ENCODE measurements around the gene KIAA1958. TPM values are rescaled to one million over a fixed set of nuclear protein-coding genes. Genes with fewer than 3 reads are reported as not detected.

KIAA1958 gene
- total and polyA plus RNA-seq, 10 of the 15 experiments (the other 5 are each of a cell fraction or from before 2014, with no cell fraction given), result 0.53 to 8.7 (median 4.0) TPM

GRCh38 chr9:112556497-112557442, 70.1 kb downstream of the KIAA1958 start:
- 87% methylated on average over 6 of the region's 6 CpGs for WGBS (ENCODE audit: insufficient coverage, insufficient replicate concordance, low lambda C conversion rate, missing lambda C conversion rate)
- FAIRE-seq, result no peak
- CTCF ChIA-PET, result no interaction called here
- TF ChIP-seq NKRF (conservative IDR thresholded peaks at IDR 0.05), result no peak
- TF ChIP-seq CUX1 (IDR thresholded peaks at IDR 0.05; ENCODE audit: insufficient replicate concordance, low read depth, low read length), result no peak
- no peak for TF ChIP-seq RELA (IDR thresholded peaks at IDR 0.05; ENCODE audit: borderline replicate concordance, partially characterized antibody)
- TF ChIP-seq CREB1 (IDR thresholded peaks at IDR 0.05; ENCODE audit: low read depth), result no peak
- no peak for TF ChIP-seq SPI1 (IDR thresholded peaks at IDR 0.05; ENCODE audit: borderline replicate concordance, insufficient read depth, low read depth, low read length)
- no peak for TF ChIP-seq MTA3 (IDR thresholded peaks at IDR 0.05; ENCODE audit: borderline replicate concordance, low read length)
- TF ChIP-seq WRNIP1 (IDR thresholded peaks at IDR 0.05; ENCODE audit: borderline replicate concordance, low read depth, low read length), result no peak
- no peak for TF ChIP-seq ETV6 (conservative IDR thresholded peaks at IDR 0.05 in 1 of 2, IDR thresholded peaks at IDR 0.05 in 1 of 2; ENCODE audit: borderline replicate concordance in 1 of 2, low read depth in 1 of 2)
- no peak for TF ChIP-seq ZNF207 (IDR thresholded peaks at IDR 0.05; ENCODE audit: borderline replicate concordance)
- TF ChIP-seq SP1 (IDR thresholded peaks at IDR 0.05; ENCODE audit: low read depth, low read length), result no peak
- TF ChIP-seq TCF12 (IDR thresholded peaks at IDR 0.05; ENCODE audit: low read depth, low read length), result no peak
- no peak for TF ChIP-seq FOXK2 (IDR thresholded peaks at IDR 0.05)
- TF ChIP-seq RELB (IDR thresholded peaks at IDR 0.05; ENCODE audit: low read depth), result no peak
- TF ChIP-seq STAT3 (IDR thresholded peaks at IDR 0.05; ENCODE audit: low read depth, low read length), result no peak

More at GRCh38 chr9:112556497-112557442, 70.1 kb downstream of the KIAA1958 start:
- H3K36me3 ChIP-seq (ENCODE audit: control insufficient read depth in 2 of 2, insufficient read depth in 2 of 2, low read length in 1 of 2), result no peaks in the 10 kb centered on the region
- BruUV-seq (replicated peaks), result no TSS peak
- no peak overlapping the region for H3K4me3 ChIP-seq
- no peak overlapping the region for H2AFZ ChIP-seq (ENCODE audit: control insufficient read depth, low read depth, low read length)
- H4K20me1 ChIP-seq (ENCODE audit: control insufficient read depth, insufficient read depth), result no peaks in the 10 kb centered on the region
- POLR2A ChIA-PET, result no interaction called here
- SMC1A ChIA-PET (ENCODE audit: uncharacterized antibody, unreplicated experiment), result interaction anchor here (1.1 kb wide), 1 partner anchor 12 kb away, joined by 3 read pairs; no protein-coding TSS in a partner anchor
- in situ Hi-C loops (cut with MboI), result no loop called here
- H3K27ac ChIP-seq (ENCODE audit: control insufficient read depth, insufficient read depth), result no peak overlapping the region
- H3K4me1 ChIP-seq (ENCODE audit: control insufficient read depth, insufficient read depth, low read length), result no peaks in the 10 kb centered on the region
- DNase-seq (ENCODE audit: low read depth, low spot score) (no peak), ATAC-seq (no peak)
- intact Hi-C loops (cut with micrococcal nuclease; ENCODE audit: unreplicated experiment), result no loop called here
- no peaks in the 10 kb centered on the region for H3K27me3 ChIP-seq (replicated peaks in 1 of 2; ENCODE audit: control insufficient read depth in 2 of 2, insufficient read depth in 2 of 2, low read length in 1 of 2)
- H3K4me2 ChIP-seq (ENCODE audit: control insufficient read depth, insufficient read depth), result no peak overlapping the region
- no peak overlapping the region for H3K9ac ChIP-seq (ENCODE audit: control insufficient read depth, insufficient read depth, low read length)
- RAD21 ChIA-PET (ENCODE audit: unreplicated experiment), result no interaction called here
- H3K9me3 ChIP-seq (replicated peaks; ENCODE audit: control insufficient read depth, insufficient read depth, low read length), result no peaks in the 10 kb centered on the region
- H3K79me2 ChIP-seq (ENCODE audit: control insufficient read depth, insufficient read depth, low read length), result no peaks in the 10 kb centered on the region; the same call in 1 of the 2 replicates

Data from GM12878 (cell line).